PC-3 (cell line): Measurements from ENCODE around the gene TOB1. TPM values are rescaled to one million over a fixed set of nuclear protein-coding genes. Genes with fewer than 3 reads are reported as not detected.

ENCODE experiments used
- ATAC-seq: fragments of 200-7000 bp; cut with Tn5 transposase; 2 replicates; pipeline ENCODE4 v1.9.1; 2020; ENCODE audit warnings: mild to moderate bottlenecking, moderate library complexity
- BruUV-seq: library from RNA; stranded (reverse); fragments of 400-500 nt; replicated peaks from 2 replicates; lab custom pipeline; 2021; lab: Mats Ljungman, UMichigan
- CTCF ChIA-PET: fragments of 300-600 bp; sonication (Branson Sonifier 250); formaldehyde crosslinking; loops from one replicate; lab custom pipeline; 2022; ENCODE audit warnings: antibody characterized with exemption; lab: Charles Lee
- POLR2A ChIA-PET: fragments of 300-600 bp; sonication (Branson Sonifier 250); formaldehyde crosslinking; loops from one replicate; lab custom pipeline; 2022; ENCODE audit warnings: antibody characterized with exemption; ENCODE audit not compliant: unreplicated experiment; lab: Charles Lee
- DNase-seq: peaks from one replicate; pipeline ENCODE4 v3.0.0-alpha.2; 2015
- H2AFZ ChIP-seq: fragments of 300-600 bp; sonication (generic); 2 replicates; pipeline ENCODE4 v1.6.0; 2016; ENCODE audit warnings: antibody characterized with exemption, low read length
- H3F3A ChIP-seq: fragments of 300-600 bp; sonication (generic); one replicate; pipeline ENCODE4 v1.6.0; 2017; ENCODE audit warnings: antibody characterized with exemption, low read length, control low read depth, mild to moderate bottlenecking; ENCODE audit not compliant: unreplicated experiment
- H3K27ac ChIP-seq: fragments of 300-600 bp; sonication (generic); 2 replicates; pipeline ENCODE4 v1.5.1; 2016; ENCODE audit warnings: mild to moderate bottlenecking, low read length
- H3K27me3 ChIP-seq: fragments of 300-600 bp; sonication (generic); 2 replicates; pipeline ENCODE4 v1.6.1; 2016; ENCODE audit warnings: low read length, mixed read lengths
- H3K36me3 ChIP-seq: fragments of 300-600 bp; sonication (generic); 2 replicates; pipeline ENCODE4 v1.6.1; 2016; ENCODE audit warnings: low read depth, mixed run types, low read length, mixed read lengths
- H3K4me1 ChIP-seq: fragments of 300-600 bp; sonication (generic); 2 replicates; pipeline ENCODE4 v1.5.1; 2016; ENCODE audit warnings: low read length; ENCODE audit not compliant: insufficient read depth
- H3K4me2 ChIP-seq: fragments of 300-600 bp; sonication (generic); 2 replicates; pipeline ENCODE4 v1.6.0; 2016; ENCODE audit warnings: low read length
- H3K4me3 ChIP-seq: fragments of 300-600 bp; sonication (generic); 2 replicates; pipeline ENCODE4 v1.5.1; 2016; ENCODE audit warnings: mild to moderate bottlenecking, low read length, mixed read lengths
- H3K79me2 ChIP-seq: fragments of 300-600 bp; sonication (generic); 2 replicates; pipeline ENCODE4 v1.6.1; 2017; ENCODE audit warnings: low read length, mixed read lengths
- H3K9ac ChIP-seq: fragments of 300-600 bp; sonication (generic); 2 replicates; pipeline ENCODE4 v1.6.0; 2016; ENCODE audit warnings: mild to moderate bottlenecking, low read length
- H3K9me2 ChIP-seq: fragments of 300-600 bp; sonication (generic); replicated peaks from 2 replicates; pipeline ENCODE4 v1.6.1; 2016; ENCODE audit warnings: mixed run types, low read length, mixed read lengths
- H3K9me3 ChIP-seq: fragments of 300-600 bp; sonication (generic); 2 replicates; pipeline ENCODE4 v1.6.1; 2016; ENCODE audit warnings: low read length, mixed read lengths
- H4K20me1 ChIP-seq: fragments of 300-600 bp; sonication (generic); 2 replicates; pipeline ENCODE4 v1.6.1; 2016; ENCODE audit warnings: low read length, mixed read lengths
- CTCF ChIP-seq: fragments of 300-600 bp; sonication (generic); conservative IDR thresholded peaks from 2 replicates; pipeline ENCODE4 v1.5.1; 2017; ENCODE audit warnings: antibody characterized with exemption, low read depth, mild to moderate bottlenecking, low read length
- EZH2 ChIP-seq: fragments of 300-600 bp; sonication (generic); IDR thresholded peaks from one replicate; pipeline ENCODE4 v1.6.1; 2017; ENCODE audit warnings: antibody characterized with exemption, mild to moderate bottlenecking, low read length; ENCODE audit not compliant: unreplicated experiment
- EZH2phosphoT487 ChIP-seq: fragments of 300-600 bp; sonication (generic); IDR thresholded peaks from 2 replicates; pipeline ENCODE4 v1.6.1; 2018; ENCODE audit warnings: mild to moderate bottlenecking, antibody characterized with exemption, low read length, borderline replicate concordance
- intact Hi-C: fragments of 100-400 bp; cut with micrococcal nuclease; formaldehyde crosslinking; loops from 2 replicates; pipeline ENCODE4 v1.9.0; 2023
- total RNA-seq: library from RNA; depleted of rRNA; stranded (reverse); fragments of >200 nt; gene quantifications from 2 replicates; pipeline ENCODE4 v1.2.3, GENCODE V29; 2014

Gene TOB1
- total RNA-seq, 1 experiment from 2014 or later = 28.7 TPM

GRCh38 chr17:50844117-50844700 is 21.9 kb downstream of the TOB1 start:
- Histone ChIP-seq H3K36me3 (no peaks in the 10 kb centered on the region), H3K9me2 (no peaks in the 10 kb centered on the region), H3F3A (no peaks in the 10 kb centered on the region), H3K9me3 (no peaks in the 10 kb centered on the region), H3K79me2 (no peaks in the 10 kb centered on the region), H3K4me1 (peaks cover 15% of the 10 kb centered on the region; the same call in 1 of the 2 replicates), H4K20me1 (no peaks in the 10 kb centered on the region), H3K27me3 (no peaks in the 10 kb centered on the region), H3K4me2 (no peak overlapping the region), H3K9ac (no peak overlapping the region), H2AFZ (no peak overlapping the region), H3K27ac (no peak overlapping the region), H3K4me3 (no peak overlapping the region)
- ChIA-PET CTCF (interaction anchor here (0.6 kb wide), 1 partner anchor 82 kb away, joined by 4 read pairs; no protein-coding TSS in a partner anchor), POLR2A (no interaction called here)
- BruUV-seq = no TSS peak
- ATAC-seq (no peak), DNase-seq (no peak)
- intact Hi-C loops = loop anchor here (5.0 kb wide), 2 partner anchors 147 to 362 kb away; no protein-coding TSS in a partner anchor
- no peak for TF ChIP-seq EZH2phosphoT487
- no peak for TF ChIP-seq EZH2
- no peak for TF ChIP-seq CTCF

- Histone ChIP-seq H2AFZ (no peak overlapping the region), H3K4me2 (no peak overlapping the region), H3K27me3 (no peaks in the 10 kb centered on the region), H3K36me3 (no peaks in the 10 kb centered on the region), H3K9ac (no peak overlapping the region), H3K79me2 (no peaks in the 10 kb centered on the region), H3F3A (no peaks in the 10 kb centered on the region), H3K9me2 (no peaks in the 10 kb centered on the region), H3K9me3 (no peaks in the 10 kb centered on the region), H3K27ac (no peak overlapping the region), H4K20me1 (no peaks in the 10 kb centered on the region), H3K4me1 (peaks cover 15% of the 10 kb centered on the region; the same call in 1 of the 2 replicates), H3K4me3 (no peak overlapping the region)
- DNase-seq (no peak), ATAC-seq (no peak)
- intact Hi-C loops = loop anchor here (5.0 kb wide), 2 partner anchors 146 to 361 kb away; no protein-coding TSS in a partner anchor
- CTCF ChIA-PET = no interaction called here
- POLR2A ChIA-PET = no interaction called here
- TF ChIP-seq EZH2 = no peak
- no TSS peak for BruUV-seq
Measured at GRCh38 chr17:50843150-50843905, 22.8 kb downstream of the TOB1 start.

GRCh38 chr17:50842506-50843149 is 23.5 kb downstream of the TOB1 start:
- no TSS peak for BruUV-seq

More at GRCh38 chr17:50842506-50843149, 23.5 kb downstream of the TOB1 start:
- intact Hi-C loops = loop anchor here (1.0 to 5.0 kb wide), 3 partner anchors 59 to 360 kb away; no protein-coding TSS in a partner anchor
- no peak for DNase-seq
- no peaks in the 10 kb centered on the region for H3K36me3 ChIP-seq
- no peak overlapping the region for H3K9ac ChIP-seq
- no peaks in the 10 kb centered on the region for H3K79me2 ChIP-seq
- peak; percentile 16 for ATAC-seq
- no peaks in the 10 kb centered on the region for H3F3A ChIP-seq
- H3K4me3 ChIP-seq = no peak overlapping the region
- no peaks in the 10 kb centered on the region for H3K27me3 ChIP-seq
- H3K9me2 ChIP-seq = no peaks in the 10 kb centered on the region
- POLR2A ChIA-PET = no interaction called here
- H3K4me1 ChIP-seq = peaks cover 15% of the 10 kb centered on the region; the same call in 1 of the 2 replicates
- 0 out of 2 replicates have a peak overlapping the region, but pooled peaks have one; percentile 71 for H2AFZ ChIP-seq
- no peak overlapping the region for H3K27ac ChIP-seq
- no peaks in the 10 kb centered on the region for H4K20me1 ChIP-seq
- H3K9me3 ChIP-seq = no peaks in the 10 kb centered on the region
- TF ChIP-seq CTCF (no peak), EZH2phosphoT487 (no peak), EZH2 (no peak)
- H3K4me2 ChIP-seq = no peak overlapping the region
- CTCF ChIA-PET = interaction anchor here (1.2 kb wide), 2 partner anchors 25 to 60 kb away, joined by 3 to 23 read pairs; no protein-coding TSS in a partner anchor
